ENCODE results near the gene TMED7. TPM values are rescaled to one million over a fixed set of nuclear protein-coding genes. Genes with fewer than 3 reads are reported as not detected.

Gene TMED7
- total and polyA plus RNA-seq, 2 of the 4 experiments (the other 2 are of a cell fraction) = 75.6 to 86.7 TPM

GRCh38 chr5:115585265-115585664 lies 40.6 kb downstream of the TMED7 start:
- no peak overlapping the region for H3K4ac ChIP-seq (ENCODE audit: low read depth, low read length)
- BruUV-seq (replicated peaks) = no TSS peak
- ChIA-PET CTCF (interaction anchor here (0.8 kb wide), 1 partner anchor 276 kb away, joined by 4 read pairs; no protein-coding TSS in a partner anchor), POLR2A (ENCODE audit: unreplicated experiment) (no interaction called here)
- H3K79me1 ChIP-seq (ENCODE audit: low read depth in 1 of 2, low read length in 2 of 2) = peaks cover 13 to 59% of the 10 kb centered on the region in 2 experiments
- no peak overlapping the region for H3K18ac ChIP-seq (ENCODE audit: low read depth, low read length)
- no peak overlapping the region for H2BK20ac ChIP-seq (ENCODE audit: low read depth, low read length)
- 80% methylated on average over 1 of the region's 1 CpG; no CpG with 5 or more reads in 1 of the 2 experiments for WGBS, 2 experiments (ENCODE audit: extremely low coverage in 2 of 2, insufficient read length in 1 of 2)
- in situ Hi-C loops (cut with MboI; ENCODE audit: low sequenced_read_pairs) = loop anchor here (5.0 kb wide), 1 partner anchor 273 kb away; no protein-coding TSS in a partner anchor
- no peaks in the 10 kb centered on the region for H3K9me1 ChIP-seq (ENCODE audit: insufficient read depth, low read length)
- no peak overlapping the region for H3K27ac ChIP-seq (ENCODE audit: insufficient read depth, low read length)
- H3K9ac ChIP-seq (ENCODE audit: low read depth, low read length) = no peak overlapping the region
- no peaks in the 10 kb centered on the region for H3K9me3 ChIP-seq (ENCODE audit: control insufficient read depth, insufficient read depth, low read length)
- H3K14ac ChIP-seq (replicated peaks; ENCODE audit: low read depth, low read length) = no peak overlapping the region
- peak; percentile 76 for ATAC-seq (ENCODE audit: low read depth)
- H3K4me2 ChIP-seq (ENCODE audit: low read depth, low read length) = no peak overlapping the region
- DNase-seq = peak; percentile 55
- no peak overlapping the region for H2AK9ac ChIP-seq (replicated peaks; ENCODE audit: low read depth, low read length, poor library complexity)
- no peak overlapping the region for H3K4me3 ChIP-seq (ENCODE audit: insufficient read depth, low read depth, low read length)
- H2BK15ac ChIP-seq (ENCODE audit: low read depth, low read length) = no peak overlapping the region
- no peak overlapping the region for H4K8ac ChIP-seq (ENCODE audit: low read depth in 2 of 2, low read length in 2 of 2)
- H2AK5ac ChIP-seq (ENCODE audit: low read depth, low read length) = no peak overlapping the region
- peaks cover 19% of the 10 kb centered on the region for H4K20me1 ChIP-seq (ENCODE audit: insufficient read depth, low read length)
- dilution Hi-C loops (cut with HindIII; ENCODE audit: low sequenced_read_pairs, unreplicated experiment) = no loop called here
- H3K27me3 ChIP-seq (ENCODE audit: control insufficient read depth, insufficient read depth, low read length) = no peaks in the 10 kb centered on the region
- no peak overlapping the region for H2BK120ac ChIP-seq (ENCODE audit: low read depth, low read length)
- H2AFZ ChIP-seq (replicated peaks; ENCODE audit: low read length, poor library complexity) = no peak overlapping the region
- peaks cover 6% of the 10 kb centered on the region for H3K4me1 ChIP-seq (ENCODE audit: control insufficient read depth, insufficient read depth, low read length)
- intact Hi-C loops (cut with micrococcal nuclease) = loop anchor here (5.0 kb wide), 1 partner anchor 488 kb away; no protein-coding TSS in a partner anchor
- no peak overlapping the region for H2BK5ac ChIP-seq (ENCODE audit: low read depth, low read length, poor library complexity, severe bottlenecking)
- H3K56ac ChIP-seq (ENCODE audit: extremely low read depth, insufficient read depth, low read length) = no peak overlapping the region
- 0 out of 2 replicates have a peak, but pooled peaks cover 2% of the 10 kb centered on the region for H3K36me3 ChIP-seq (ENCODE audit: control insufficient read depth, insufficient read depth, low read length)
- TF ChIP-seq CTCF (conservative IDR thresholded peaks at IDR 0.05; ENCODE audit: low read depth, low read length) (no peak), MXI1 (IDR thresholded peaks at IDR 0.05; ENCODE audit: borderline replicate concordance, low read depth, low read length) (peak; percentile 76; the same call in 1 of the 2 replicates), CHD1 (IDR thresholded peaks at IDR 0.05; ENCODE audit: low read depth, low read length) (no peak)
- H4K5ac ChIP-seq (ENCODE audit: low read depth, low read length) = no peak overlapping the region
- H3K23ac ChIP-seq (ENCODE audit: low read depth, low read length) = no peak overlapping the region
- no peak overlapping the region for H4K91ac ChIP-seq (ENCODE audit: insufficient read depth, low read depth, low read length)
